NCI-H748 (cell line): ENCODE results near the gene SMAD4.
"Not testable (repeated sequence)": the region's sequence is repeated elsewhere in the genome, so short reads cannot be mapped to it uniquely, and the experiment has no call there.

Experiments
- DNase-seq: peaks from one replicate; lab custom pipeline; 2025; ENCODE audit not compliant: unreplicated experiment; lab: John Stamatoyannopoulos, UW

The SMAD4 gene

DNA sequence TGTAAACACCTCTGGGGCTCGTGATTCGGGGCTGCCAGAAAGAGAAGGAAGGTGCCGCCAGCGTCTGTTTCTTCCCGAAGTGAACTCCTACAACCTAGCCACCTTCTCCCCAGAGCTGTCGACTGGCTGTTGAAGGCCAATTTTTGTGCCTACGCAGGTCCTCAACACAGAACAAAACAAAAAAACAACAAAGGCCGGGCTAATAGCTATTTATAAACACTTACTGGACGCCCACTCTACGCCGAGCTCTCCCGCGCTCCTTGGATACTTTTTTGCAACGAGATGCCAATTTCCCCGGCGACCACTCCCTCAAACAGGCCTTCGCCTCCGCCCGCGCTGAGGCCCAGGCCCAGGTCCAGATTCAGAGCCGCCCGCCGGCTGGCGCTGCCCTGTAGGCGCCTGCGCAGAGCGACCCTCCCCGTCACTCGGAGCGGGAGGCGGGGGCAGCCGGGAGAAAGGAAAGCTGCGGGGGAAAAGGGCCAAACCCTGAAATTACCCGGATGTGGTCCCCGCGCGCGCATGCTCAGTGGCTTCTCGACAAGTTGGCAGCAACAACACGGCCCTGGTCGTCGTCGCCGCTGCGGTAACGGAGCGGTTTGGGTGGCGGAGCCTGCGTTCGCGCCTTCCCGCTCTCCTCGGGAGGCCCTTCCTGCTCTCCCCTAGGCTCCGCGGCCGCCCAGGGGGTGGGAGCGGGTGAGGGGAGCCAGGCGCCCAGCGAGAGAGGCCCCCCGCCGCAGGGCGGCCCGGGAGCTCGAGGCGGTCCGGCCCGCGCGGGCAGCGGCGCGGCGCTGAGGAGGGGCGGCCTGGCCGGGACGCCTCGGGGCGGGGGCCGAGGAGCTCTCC, at the start of gene SMAD4:
SMAD4 (plus strand) TSS at position 520 of the 843 bp plus-strand sequence. CDS start 16,834 bp downstream, outside the sequence.
- peak; percentile 97 for DNase-seq

DNA sequence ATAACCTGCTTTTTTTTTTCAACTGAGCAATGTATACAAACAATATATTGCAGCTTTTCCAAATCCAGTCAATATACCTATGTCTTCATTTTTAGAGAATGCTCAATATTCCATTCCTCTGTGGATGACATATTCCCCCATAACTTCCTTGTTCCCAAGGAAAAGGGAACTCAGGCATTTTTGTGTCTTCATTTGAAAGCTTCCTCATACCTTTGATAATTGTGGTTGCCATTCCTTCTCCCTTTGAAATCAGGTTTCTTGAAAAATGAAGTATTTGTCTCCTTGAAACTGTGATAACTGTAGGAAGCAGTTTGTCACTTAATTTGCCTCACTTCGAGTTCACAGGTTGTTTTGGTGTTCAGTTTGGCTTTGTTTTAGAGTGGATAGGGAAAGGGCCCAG, 48.6 kb upstream of the SMAD4 start:
- DNase-seq, result no peak

DNA sequence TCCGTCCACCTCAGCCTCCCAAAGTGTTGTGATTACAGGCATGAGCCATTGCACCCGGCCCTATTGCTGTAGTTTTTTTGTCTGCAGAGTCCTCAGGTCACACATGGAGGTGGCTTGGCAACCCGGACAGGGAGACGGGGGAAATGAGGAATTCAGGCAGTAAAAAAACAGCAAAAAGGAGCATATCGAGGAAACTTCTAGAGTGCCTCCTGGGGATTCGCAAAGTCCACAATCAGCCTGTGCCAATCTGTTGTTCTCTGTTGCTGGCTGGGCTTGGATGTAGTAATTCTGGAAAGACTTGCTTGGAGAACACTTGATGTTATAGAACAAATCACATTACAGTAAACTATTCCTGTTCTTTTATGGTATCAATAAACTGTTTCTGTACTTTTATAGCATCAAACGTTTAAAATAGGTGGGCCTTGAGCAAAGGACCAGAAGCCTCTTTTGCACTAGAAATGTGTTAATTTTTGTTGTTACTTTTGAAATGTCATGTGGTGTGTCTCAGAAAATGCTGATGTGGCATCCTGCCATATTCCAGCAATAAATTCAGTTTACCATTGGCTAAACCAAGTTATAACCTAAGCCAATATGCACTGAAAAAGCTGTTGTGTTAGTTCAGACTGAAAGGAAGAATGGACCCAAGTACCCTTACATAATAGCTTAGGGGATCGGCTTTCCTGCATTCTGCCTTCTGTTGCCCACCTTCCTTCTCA, 47.8 kb upstream of the SMAD4 start:
- no peak for DNase-seq

- DNase-seq, result peak; percentile 27
Measured at GRCh38 chr18:50982802-50983179, 47.2 kb upstream of the SMAD4 start.

DNA sequence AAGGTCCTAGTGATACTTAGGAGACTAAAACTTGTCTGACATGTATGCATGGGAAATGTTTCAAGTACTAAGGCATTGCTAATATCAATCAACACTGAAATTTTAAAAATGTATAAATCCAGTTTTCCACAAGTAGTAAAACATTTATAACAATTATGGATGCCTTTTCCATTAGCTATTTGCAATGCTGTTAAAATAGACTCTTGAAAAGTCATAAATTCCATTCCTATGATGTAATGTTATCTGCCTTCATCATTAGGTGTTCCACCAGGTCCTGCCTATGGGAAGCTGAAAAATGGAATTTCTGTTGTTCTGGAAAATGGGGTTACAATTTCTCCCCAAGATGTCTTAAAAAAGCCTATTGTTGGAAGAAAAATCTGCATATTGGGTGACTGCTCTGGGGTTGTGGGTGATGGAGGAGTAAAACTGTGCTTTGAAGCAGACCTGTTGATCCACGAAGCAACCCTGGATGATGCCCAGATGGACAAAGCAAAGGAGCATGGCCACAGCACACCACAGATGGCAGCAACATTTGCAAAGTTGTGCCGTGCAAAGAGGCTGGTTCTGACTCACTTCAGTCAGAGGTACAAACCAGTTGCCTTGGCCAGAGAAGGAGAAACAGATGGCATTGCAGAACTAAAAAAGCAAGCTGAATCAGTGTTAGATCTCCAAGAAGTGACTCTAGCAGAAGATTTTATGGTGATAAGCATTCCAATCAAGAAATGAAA, 43.5 kb upstream of the SMAD4 start:
- no peak for DNase-seq

DNA sequence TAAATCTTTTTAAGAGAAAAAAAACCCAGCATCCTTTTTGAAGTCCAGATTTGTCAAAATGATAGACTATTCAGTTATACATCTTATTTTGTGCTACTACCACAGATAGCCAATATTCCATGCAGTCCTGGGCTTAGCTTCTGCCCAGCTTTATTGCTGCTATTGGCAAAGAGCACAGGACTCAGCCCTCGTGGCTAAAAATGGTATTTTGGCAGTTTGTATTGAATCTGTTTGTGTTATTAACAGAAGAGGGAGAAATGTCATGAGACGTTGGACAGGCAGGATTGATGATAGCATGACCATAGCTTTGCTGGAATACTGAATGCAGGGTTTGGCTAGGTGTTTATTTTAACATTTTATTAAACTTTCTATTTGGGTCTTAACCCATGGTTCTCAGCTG, 42.8 kb upstream of the SMAD4 start:
- no peak for DNase-seq

GRCh38 chr18:50989711-50990110, 40.3 kb upstream of the SMAD4 start:
- no peak for DNase-seq

- no peak for DNase-seq
Measured at GRCh38 chr18:50992351-50992762, 37.7 kb upstream of the SMAD4 start.

DNA sequence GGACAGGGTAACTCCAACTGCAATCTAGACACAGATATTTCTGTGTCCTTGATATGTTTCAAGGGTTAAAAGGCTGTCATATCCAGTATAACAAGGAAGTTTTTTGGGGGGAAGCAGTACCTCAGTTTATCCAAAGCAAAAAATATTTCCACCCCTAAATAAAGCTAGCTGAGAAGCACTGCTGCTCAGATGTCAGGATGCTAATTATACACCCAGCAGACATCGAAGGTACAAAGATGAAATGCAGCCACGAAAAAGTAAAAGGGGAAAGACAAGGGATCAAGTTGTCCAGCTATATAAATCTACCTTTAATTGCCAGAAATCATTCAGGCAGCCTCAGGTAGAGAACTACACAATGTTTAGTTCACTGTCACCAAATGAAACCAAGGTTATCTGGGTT, 36.0 kb upstream of the SMAD4 start:
- no peak for DNase-seq

DNA sequence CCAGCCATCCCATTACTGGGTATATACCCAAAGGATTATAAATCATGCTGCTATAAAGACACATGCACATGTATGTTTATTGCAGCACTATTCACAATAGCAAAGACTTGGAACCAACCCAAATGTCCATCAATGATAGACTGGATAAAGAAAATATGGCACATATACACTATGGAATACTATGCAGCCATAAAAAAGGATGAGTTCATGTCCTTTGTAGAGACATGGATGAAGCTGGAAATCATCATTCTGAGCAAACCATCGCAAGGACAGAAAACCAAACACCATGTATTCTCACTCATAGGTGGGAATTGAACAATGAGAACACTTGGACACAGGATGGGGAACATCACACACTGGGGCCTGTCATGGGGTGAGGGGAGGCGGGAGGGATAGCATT, 26.8 kb upstream of the SMAD4 start:
- DNase-seq, result not testable (repeated sequence)

DNA sequence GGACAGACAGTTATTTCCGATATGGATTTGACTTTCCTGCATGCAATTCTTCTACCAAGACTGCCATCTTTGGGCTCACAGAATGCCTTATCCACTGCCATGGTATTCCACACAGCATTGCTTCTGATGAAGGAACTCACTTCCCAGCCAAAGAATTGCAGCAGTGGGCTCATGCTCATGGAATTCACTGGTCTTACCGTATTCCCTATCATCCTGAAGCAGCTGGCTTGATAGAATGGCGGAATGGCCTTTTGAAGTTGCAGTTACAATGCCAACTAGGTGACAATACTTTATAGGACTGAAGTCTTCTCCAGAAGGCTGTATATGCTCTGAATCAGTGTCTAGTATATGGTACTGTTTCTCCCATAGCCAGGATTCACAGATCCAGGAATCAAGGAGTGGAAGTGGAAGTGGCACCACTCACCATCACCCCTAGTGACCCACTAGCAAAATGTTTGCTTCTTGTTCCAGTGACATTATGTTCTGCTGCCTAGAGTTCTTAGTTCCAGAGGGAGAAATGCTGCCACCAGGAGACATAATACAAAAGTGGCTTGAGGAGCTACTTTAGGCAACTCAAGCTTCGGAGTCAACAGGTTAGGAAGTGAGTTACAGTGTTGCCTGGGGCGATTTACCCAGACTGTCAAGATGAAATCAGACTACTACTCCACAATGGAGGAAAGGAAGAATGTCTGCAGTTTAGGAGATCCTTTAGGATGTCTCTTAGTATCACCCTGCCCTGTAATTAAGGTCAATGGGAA, 23.8 kb upstream of the SMAD4 start:
- DNase-seq, result no peak

DNA sequence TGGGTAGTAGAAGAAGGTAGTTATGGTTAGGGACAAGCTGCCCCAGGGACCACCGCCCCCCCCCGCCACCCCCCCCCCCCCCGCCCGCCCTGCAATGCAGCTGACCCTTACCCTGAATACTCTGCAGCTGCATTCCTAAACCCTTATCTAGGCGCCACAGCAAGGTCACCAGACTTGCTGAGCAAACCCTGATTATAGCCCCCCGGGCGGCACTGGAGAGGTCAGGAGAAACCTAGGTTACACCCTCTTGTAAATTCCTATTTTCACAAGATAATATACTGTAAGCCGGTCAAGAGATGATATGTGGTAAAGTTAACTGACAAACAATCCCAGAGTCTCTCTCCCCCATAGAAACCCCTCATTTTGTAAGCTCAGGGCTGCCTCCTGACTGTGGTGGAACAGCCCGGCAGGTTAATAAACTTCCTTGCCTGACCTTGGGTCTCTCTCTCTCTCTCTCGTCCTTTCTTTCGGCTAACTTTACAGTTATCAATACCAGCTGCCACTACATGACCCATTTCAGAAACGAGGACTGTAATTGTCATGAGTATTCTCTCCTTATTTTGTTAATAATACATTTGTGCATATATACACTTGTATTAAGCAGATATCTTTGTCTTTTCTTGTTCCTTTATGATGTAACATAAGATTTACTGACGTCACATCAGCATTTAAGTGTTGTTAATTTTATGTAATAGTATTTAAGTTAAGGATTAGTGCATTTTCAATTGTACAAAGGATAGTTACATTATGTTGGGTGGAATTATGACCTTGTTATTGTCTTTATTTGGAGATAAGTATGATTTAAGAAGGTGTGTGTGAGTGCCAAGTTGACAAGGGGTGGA, 22.8 kb upstream of the SMAD4 start:
- no peak for DNase-seq

DNA sequence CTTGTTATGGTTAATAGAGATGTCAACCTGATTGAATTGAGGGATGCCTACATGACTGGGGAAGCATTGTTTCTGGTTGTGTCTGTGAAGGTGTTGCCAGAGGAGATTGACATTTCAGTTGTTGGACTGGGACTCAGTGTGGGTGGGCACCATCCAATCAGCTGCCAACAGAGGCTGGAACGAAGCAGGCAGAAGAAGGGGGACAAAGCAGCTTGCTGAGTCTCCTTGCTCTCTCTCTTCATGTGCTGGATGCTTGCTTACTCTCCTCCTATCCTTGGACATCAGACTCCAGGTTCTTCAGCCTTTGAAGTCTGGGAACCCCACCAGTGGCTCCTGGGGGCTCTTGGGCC, 22.2 kb upstream of the SMAD4 start:
- DNase-seq, result no peak

GRCh38 chr18:51009072-51009471, 20.9 kb upstream of the SMAD4 start:
- DNase-seq, result peak; percentile 32

- no peak for DNase-seq
Measured at GRCh38 chr18:51010218-51010617, 19.8 kb upstream of the SMAD4 start.

DNA sequence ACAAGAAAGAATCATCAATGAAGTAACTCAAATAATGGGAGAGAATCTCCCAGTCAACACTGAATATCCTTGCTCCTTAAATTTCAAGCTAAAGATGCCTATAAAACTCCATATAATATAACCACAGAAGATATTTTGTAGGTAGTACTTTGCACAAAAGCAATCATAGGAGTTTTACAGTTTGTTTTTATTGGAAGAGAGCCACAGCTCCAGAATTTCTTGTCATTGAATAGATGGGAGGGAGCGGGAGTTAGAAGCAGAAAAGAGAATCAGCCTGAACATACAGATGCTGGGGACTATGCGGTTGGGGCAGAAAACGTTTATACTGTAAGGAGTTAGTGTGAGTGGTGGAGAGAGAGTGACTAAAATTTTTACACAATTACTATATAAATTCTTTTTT, 18.3 kb upstream of the SMAD4 start:
- no peak for DNase-seq

- no peak for DNase-seq
Measured at GRCh38 chr18:51012441-51012840, 17.6 kb upstream of the SMAD4 start.

- DNase-seq, result no peak
Measured at GRCh38 chr18:51013259-51013658, 16.8 kb upstream of the SMAD4 start.

- DNase-seq, result no peak
Measured at GRCh38 chr18:51017140-51017879, 12.7 kb upstream of the SMAD4 start.

- DNase-seq, result no peak
Measured at GRCh38 chr18:51020536-51020935, 9.5 kb upstream of the SMAD4 start.
